GM08714 (cell line): ENCODE data around the gene SMYD2.

Experiments
- H3K4me3 ChIP-seq: fragments of 200-500 bp; sonication (Bioruptor generic); 2 replicates; pipeline ENCODE4 v1.5.1; 2014; ENCODE audit warnings: mild to moderate bottlenecking, low read length, inconsistent platforms
- ZNF274 ChIP-seq: IDR thresholded peaks from 2 replicates; pipeline ENCODE4 v1.6.1; 2012; ENCODE audit warnings: mild to moderate bottlenecking, low read depth, low read length

SMYD2 gene

DNA sequence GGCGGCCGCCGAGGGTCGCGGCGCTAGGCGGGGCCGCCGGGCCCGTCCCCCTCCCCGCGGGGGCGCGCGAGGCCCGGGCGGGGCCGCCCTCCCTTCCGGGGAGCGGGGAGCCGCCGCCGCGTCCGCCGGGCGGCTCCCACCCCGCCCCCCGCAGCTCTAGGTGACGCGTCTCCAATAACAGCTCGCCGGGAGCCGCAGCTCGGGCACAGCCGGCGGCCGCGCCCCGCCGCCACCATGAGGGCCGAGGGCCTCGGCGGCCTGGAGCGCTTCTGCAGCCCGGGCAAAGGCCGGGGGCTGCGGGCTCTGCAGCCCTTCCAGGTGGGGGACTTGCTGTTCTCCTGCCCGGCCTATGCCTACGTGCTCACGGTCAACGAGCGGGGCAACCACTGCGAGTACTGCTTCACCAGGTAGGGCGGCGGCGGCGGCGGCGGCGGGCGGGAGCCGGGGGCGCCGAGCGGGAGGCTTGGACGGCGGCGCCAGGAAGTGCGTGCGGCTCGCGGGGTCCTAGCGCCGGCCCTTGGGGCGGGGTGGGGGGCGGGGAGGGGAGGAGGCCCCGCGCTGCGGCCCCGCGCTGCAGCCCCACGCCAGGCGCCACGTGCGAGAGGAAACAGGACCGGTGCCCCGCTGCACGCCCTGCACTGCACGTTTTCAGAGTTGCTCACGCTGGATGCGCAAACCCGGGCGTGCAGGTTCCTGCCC is at the start of gene SMYD2:
Gene SMYD2 (plus strand): TSS at position 139 of the 699 bp plus-strand sequence. CDS start 96 bp downstream, at position 235.
- H3K4me3 ChIP-seq = peak within 1 kb of the TSS; percentile 75
- no peak for TF ChIP-seq ZNF274

GRCh38 chr1:214233856-214234634 is 46.9 kb upstream of the SMYD2 start:
- no peak overlapping the region for H3K4me3 ChIP-seq

DNA sequence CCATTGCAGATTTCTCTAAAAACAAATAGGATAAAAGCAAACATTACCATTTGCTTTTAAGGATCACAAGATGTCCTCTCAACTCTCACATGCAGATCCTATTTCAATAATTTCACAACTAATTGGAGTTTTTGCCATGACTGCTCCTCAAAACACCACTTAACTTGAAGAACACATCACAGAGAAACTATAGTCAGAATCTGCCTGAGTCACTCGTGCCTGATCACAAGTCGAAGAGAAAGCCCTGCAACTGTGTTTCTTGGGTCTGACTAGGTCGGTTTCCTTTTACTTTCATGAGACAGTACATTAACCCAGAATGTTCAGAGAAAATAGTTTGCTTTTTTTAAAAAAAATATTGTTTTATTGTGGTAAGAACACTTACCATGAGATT is 46.3 kb upstream of the SMYD2 start:
- no peak for TF ChIP-seq ZNF274
- no peak overlapping the region for H3K4me3 ChIP-seq

More at GRCh38 chr1:214233856-214234634, 46.9 kb upstream of the SMYD2 start:
- no peak for TF ChIP-seq ZNF274

- no peak for TF ChIP-seq ZNF274
- no peak overlapping the region for H3K4me3 ChIP-seq
These were observed 44.5 kb upstream of the SMYD2 start for GRCh38 chr1:214236477-214236876.

- no peak for TF ChIP-seq ZNF274
- no peak overlapping the region for H3K4me3 ChIP-seq
These were observed 39.9 kb upstream of the SMYD2 start for GRCh38 chr1:214241060-214241459.

DNA sequence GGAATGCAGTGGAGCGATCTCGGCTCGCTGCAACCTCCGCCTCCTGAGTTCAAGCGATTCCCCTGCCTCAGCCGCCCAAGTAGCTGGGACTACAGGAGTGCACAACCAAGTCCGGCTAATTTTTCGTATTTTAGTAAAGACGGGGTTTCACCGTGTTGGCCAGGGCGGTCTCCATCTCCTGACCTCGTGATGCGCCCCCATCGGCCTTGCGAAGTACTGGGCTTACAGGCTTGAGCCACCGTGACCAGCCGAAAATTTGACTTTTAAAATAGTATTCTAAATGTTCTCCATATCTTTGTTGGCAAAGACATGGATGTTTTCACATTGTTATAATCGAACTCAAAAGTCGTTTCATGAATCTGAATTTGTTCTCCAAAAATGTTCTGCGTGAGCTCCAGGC is 36.7 kb upstream of the SMYD2 start:
- H3K4me3 ChIP-seq = no peak overlapping the region
- TF ChIP-seq ZNF274 = no peak

DNA sequence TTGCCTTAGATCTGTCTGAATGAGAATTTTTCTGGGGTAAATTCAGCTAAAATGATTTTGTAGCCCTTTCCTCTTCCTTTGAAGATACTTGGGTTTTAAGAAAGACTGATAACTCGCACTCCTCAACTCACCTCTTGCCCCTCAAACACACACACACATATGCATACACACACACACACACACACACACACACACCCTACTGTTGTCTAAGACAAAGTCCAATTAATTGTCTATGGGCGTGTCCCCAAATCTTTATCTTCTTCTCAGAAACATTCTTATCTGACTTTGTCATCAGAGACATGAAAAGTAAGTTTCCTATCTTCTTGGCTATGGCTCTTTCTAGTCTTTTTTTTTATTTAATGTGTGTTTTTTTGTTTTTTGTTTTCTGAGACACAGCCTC is 36.1 kb upstream of the SMYD2 start:
- TF ChIP-seq ZNF274 = no peak
- no peak overlapping the region for H3K4me3 ChIP-seq

DNA sequence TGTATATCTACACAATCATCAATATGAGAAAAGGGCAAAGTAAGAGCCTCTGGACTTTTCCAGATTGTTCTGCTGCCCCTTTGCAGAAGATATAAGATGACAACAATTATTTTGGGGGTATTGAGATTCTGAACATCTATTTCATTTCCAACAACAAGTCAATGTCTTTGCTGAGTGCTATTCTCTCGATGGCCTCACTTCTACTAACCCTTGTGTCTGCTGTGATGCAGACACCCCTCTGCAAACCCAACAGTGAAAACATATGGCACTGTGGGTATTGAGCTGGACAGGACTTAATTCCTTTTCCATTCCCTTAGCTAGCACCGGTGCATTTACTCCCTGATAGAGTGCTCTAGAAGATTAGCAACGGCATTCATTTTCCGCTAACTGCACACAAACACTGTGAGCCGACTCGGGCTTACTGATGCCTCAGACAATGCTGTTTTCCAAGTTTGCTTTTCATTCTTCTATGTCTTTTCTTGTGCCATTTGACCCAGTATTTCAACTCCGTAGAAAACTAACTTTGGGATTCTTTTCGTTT is 33.4 kb upstream of the SMYD2 start:
- TF ChIP-seq ZNF274 = no peak
- H3K4me3 ChIP-seq = no peak overlapping the region

- H3K4me3 ChIP-seq = no peak overlapping the region
- TF ChIP-seq ZNF274 = no peak
These were observed 32.5 kb upstream of the SMYD2 start for GRCh38 chr1:214248311-214249085.

GRCh38 chr1:214249651-214250050 is 31.3 kb upstream of the SMYD2 start:
- no peak overlapping the region for H3K4me3 ChIP-seq
- TF ChIP-seq ZNF274 = no peak

DNA sequence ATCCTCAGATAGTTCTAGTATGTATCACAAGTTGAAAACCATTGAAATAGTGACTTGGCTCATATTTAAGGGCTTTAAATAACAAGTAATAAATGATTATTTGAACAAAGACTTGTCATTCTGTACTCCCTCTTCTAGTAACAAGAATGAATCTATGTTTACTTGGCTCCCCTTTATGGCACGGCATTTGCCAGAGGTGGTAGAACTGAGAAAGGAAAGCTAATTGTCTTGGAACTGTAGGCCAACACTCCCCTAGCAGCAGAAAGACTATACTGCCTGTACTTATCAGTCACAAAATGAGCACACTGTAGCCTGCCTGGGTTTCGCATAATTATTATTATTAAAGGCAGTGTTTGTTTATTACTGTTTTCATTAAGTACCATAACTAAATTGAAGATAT is 29.6 kb upstream of the SMYD2 start:
- H3K4me3 ChIP-seq = no peak overlapping the region
- TF ChIP-seq ZNF274 = no peak

- H3K4me3 ChIP-seq = no peak overlapping the region
- TF ChIP-seq ZNF274 = no peak
These were observed 25.4 kb upstream of the SMYD2 start for GRCh38 chr1:214255509-214255908.

GRCh38 chr1:214259353-214259977 is 21.5 kb upstream of the SMYD2 start:
- H3K4me3 ChIP-seq = no peak overlapping the region
- TF ChIP-seq ZNF274 = no peak
